ENCODE data around the gene DEDD.

DEDD gene

GRCh38 chr1:161095230-161095629 is 37.2 kb downstream of the DEDD start:
- in situ Hi-C loops (cut with MboI; ENCODE audit: low sequenced_read_pairs) = no loop called here

GRCh38 chr1:161094481-161094880 is 38.0 kb downstream of the DEDD start:
- in situ Hi-C loops (cut with MboI; ENCODE audit: low sequenced_read_pairs) = no loop called here

- in situ Hi-C loops (cut with MboI; ENCODE audit: low sequenced_read_pairs) = no loop called here
Observed at GRCh38 chr1:161092621-161093028, 39.8 kb downstream of the DEDD start.

- in situ Hi-C loops (cut with MboI; ENCODE audit: low sequenced_read_pairs) = no loop called here
Observed at GRCh38 chr1:161091796-161092507, 40.5 kb downstream of the DEDD start.

GRCh38 chr1:161091093-161091492 is 41.4 kb downstream of the DEDD start:
- in situ Hi-C loops (cut with MboI; ENCODE audit: low sequenced_read_pairs) = no loop called here

GRCh38 chr1:161090617-161091016 is 41.9 kb downstream of the DEDD start:
- in situ Hi-C loops (cut with MboI; ENCODE audit: low sequenced_read_pairs) = no loop called here

GRCh38 chr1:161089938-161090337 is 42.5 kb downstream of the DEDD start:
- in situ Hi-C loops (cut with MboI; ENCODE audit: low sequenced_read_pairs) = no loop called here

- in situ Hi-C loops (cut with MboI; ENCODE audit: low sequenced_read_pairs) = no loop called here
Observed at GRCh38 chr1:161089251-161089924, 43.1 kb downstream of the DEDD start, which contains the start of gene NECTIN4. Gene NECTIN4 (minus strand): TSS chr1:161089558. CDS start chr1:161089296, 262 bp downstream.

- in situ Hi-C loops (cut with MboI; ENCODE audit: low sequenced_read_pairs) = no loop called here
Observed at GRCh38 chr1:161088587-161089110, 43.8 kb downstream of the DEDD start.

GRCh38 chr1:161086457-161086856 is 46.0 kb downstream of the DEDD start:
- in situ Hi-C loops (cut with MboI; ENCODE audit: low sequenced_read_pairs) = no loop called here

GRCh38 chr1:161085165-161085564 is 47.3 kb downstream of the DEDD start:
- in situ Hi-C loops (cut with MboI; ENCODE audit: low sequenced_read_pairs) = no loop called here

- in situ Hi-C loops (cut with MboI; ENCODE audit: low sequenced_read_pairs) = no loop called here
Observed at GRCh38 chr1:161084597-161084988, 47.9 kb downstream of the DEDD start.

GRCh38 chr1:161083748-161084596 is 48.5 kb downstream of the DEDD start:
- in situ Hi-C loops (cut with MboI; ENCODE audit: low sequenced_read_pairs) = no loop called here

- in situ Hi-C loops (cut with MboI; ENCODE audit: low sequenced_read_pairs) = no loop called here
Observed at GRCh38 chr1:161082996-161083747, 49.3 kb downstream of the DEDD start.

GRCh38 chr1:161082483-161082882 is 50.0 kb downstream of the DEDD start:
- in situ Hi-C loops (cut with MboI; ENCODE audit: low sequenced_read_pairs) = no loop called here

GRCh38 chr1:161081519-161081918 is 50.9 kb downstream of the DEDD start:
- in situ Hi-C loops (cut with MboI; ENCODE audit: low sequenced_read_pairs) = no loop called here

- in situ Hi-C loops (cut with MboI; ENCODE audit: low sequenced_read_pairs) = no loop called here
Observed at GRCh38 chr1:161080441-161081405, 51.7 kb downstream of the DEDD start.

GRCh38 chr1:161079436-161080110 is 52.9 kb downstream of the DEDD start:
- in situ Hi-C loops (cut with MboI; ENCODE audit: low sequenced_read_pairs) = no loop called here

- in situ Hi-C loops (cut with MboI; ENCODE audit: low sequenced_read_pairs) = no loop called here
Observed at GRCh38 chr1:161077426-161077825, 55.0 kb downstream of the DEDD start.

All from hTERT RPE-1 (cell line).